Measurements from ENCODE around the gene USP1.

DNA sequence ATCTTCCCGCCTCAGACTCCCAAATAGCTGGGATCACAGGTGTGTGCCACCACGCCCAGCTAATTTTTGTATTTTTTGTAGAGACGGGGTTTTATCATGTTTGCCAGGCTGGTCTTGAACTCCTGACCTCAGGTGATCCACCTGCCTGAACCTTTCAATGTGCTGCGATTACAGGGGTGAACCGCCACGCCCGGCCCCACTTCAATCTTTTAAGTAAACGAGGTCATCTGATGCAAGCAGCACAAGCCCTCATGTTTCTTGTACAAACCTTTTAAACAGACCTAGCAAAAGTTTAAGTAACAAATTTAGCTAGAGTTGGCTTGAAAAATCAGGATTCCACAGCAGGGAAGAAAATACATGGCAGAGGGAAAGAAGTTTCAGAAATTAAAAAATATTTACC lies 21.2 kb upstream of the USP1 start:
- TF ChIP-seq, protein P1, sequence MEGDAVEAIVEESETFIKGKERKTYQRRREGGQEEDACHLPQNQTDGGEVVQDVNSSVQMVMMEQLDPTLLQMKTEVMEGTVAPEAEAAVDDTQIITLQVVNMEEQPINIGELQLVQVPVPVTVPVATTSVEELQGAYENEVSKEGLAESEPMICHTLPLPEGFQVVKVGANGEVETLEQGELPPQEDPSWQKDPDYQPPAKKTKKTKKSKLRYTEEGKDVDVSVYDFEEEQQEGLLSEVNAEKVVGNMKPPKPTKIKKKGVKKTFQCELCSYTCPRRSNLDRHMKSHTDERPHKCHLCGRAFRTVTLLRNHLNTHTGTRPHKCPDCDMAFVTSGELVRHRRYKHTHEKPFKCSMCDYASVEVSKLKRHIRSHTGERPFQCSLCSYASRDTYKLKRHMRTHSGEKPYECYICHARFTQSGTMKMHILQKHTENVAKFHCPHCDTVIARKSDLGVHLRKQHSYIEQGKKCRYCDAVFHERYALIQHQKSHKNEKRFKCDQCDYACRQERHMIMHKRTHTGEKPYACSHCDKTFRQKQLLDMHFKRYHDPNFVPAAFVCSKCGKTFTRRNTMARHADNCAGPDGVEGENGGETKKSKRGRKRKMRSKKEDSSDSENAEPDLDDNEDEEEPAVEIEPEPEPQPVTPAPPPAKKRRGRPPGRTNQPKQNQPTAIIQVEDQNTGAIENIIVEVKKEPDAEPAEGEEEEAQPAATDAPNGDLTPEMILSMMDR (IDR thresholded peaks at IDR 0.05; ENCODE audit: insufficient read depth, low read length, poor library complexity, severe bottlenecking): no peak
- no peak for TF ChIP-seq EZH2phosphoT487 (conservative IDR thresholded peaks at IDR 0.05; ENCODE audit: low read length)
